ENCODE data around the gene CASP14.
"Not testable (repeated sequence)": the region's sequence is repeated elsewhere in the genome, so short reads cannot be mapped to it uniquely, and the experiment has no call there.

Gene CASP14, protein sequence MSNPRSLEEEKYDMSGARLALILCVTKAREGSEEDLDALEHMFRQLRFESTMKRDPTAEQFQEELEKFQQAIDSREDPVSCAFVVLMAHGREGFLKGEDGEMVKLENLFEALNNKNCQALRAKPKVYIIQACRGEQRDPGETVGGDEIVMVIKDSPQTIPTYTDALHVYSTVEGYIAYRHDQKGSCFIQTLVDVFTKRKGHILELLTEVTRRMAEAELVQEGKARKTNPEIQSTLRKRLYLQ

DNA sequence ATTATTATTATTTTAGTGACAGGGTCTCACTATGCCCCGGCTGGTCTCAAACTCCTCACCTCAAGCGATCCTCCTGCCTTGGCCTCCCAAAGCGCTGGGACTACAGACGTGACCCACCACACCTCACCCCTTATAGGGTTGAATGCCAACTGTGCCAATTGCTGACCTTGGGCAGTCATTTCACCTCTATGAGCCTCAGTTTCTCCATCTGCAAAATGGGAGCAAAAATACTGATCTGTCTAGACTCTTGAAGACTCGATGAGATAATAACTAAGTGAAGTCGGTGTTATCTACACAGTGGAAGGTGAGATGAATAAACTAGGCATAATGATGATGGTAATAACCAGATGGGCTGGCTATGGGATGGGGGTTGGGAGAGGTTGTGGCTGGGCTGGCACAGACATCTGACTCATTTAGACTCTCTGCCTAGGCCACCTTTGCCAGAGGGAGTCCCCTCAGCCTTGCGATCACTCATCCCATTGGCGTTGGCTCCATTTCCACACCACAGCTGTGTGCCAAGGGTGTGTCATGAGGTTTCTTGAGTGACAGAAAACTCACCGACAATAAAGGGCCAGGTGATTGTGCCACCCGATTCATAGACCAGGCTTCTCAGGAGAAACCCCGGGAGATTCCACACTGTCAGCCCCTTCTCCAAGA lies at the start of gene CASP14:
Gene CASP14, plus strand, starts transcription at position 596 of the 657 bp plus-strand sequence. CDS start 2,772 bp downstream, outside the sequence.
- no peak for DNase-seq (ENCODE audit: extremely low read depth in 1 of 2, low read depth in 1 of 2)

DNA sequence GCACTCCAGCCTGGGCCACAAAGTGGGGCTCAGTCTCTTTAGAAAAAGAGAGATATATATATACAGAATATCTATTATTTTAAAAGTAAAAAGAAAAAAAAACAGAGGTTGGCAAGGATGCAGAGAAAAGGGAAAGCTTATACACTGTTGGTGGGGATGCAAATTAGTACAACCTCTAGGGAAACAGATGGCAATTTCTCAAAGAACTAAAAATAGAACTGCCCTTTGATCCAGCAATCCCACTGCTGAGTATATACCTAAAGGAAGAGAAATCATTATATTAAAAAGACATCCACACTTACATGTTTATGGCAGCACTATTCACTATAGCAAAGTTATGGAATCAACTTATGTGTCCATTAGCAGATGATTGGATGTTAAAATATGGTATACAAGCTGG lies 41.0 kb upstream of the CASP14 start:
- DNase-seq (ENCODE audit: extremely low read depth in 1 of 2, low read depth in 1 of 2), result no peak

DNA sequence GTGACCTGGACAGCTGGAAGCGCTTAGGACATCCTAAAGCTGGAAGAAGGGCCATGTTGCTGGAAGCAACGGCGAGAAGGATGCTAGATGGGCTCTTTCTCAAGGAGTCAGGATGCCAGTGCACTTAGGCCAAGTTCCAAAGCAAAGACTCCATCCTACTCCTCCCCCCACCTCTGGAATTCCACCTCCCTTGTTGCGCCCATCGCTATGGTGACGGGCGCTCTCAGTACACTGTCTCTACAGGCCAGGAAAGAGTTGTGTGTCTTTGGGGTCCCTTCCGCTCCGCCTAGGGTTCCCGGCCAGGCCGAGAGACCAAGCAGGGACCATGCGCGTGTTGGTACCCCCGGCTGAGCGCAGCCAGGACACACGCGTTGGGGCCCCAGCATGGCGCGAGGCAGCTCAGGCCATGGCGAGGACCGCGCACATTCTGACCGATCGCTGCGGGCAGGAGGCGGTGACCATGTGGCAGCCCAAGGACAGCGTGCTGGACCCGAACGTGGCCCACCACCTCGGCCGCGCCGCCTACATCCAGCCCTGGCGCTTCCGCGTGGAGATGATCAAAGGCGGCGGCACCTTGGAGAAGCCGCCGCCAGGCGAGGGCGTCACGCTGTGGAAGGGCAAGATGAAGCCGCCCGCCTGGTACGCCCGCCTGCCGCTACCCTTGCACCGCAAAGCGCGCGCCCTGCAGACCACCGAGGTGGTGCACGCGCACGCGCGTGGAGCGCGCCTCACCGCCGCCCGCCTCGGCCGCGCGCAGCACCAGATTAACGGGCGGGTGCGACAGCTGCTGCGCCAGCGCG lies 38.6 kb upstream of the CASP14 start:
- DNase-seq (ENCODE audit: extremely low read depth in 1 of 2, low read depth in 1 of 2), result no peak

DNA sequence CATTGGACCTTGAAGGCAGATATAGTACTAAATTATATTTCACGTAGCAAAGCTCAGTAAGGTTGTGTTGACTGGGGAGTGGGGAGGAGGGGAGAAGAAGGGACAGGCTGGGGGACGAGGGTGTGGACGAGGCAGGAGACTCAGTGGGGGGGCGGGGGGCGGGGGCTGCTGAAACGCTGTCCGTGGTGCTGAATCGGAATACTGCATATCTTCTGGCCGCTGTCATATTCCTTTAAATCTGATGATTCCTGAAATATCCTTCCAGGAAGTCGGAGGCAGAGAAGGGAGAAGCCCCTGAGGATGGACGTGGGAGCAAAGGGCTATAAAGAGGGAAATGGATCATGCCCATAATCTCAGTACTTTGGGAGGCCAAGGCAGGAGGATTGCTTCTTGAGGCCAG lies 34.7 kb upstream of the CASP14 start:
- no peak for DNase-seq (ENCODE audit: extremely low read depth in 1 of 2, low read depth in 1 of 2)

DNA sequence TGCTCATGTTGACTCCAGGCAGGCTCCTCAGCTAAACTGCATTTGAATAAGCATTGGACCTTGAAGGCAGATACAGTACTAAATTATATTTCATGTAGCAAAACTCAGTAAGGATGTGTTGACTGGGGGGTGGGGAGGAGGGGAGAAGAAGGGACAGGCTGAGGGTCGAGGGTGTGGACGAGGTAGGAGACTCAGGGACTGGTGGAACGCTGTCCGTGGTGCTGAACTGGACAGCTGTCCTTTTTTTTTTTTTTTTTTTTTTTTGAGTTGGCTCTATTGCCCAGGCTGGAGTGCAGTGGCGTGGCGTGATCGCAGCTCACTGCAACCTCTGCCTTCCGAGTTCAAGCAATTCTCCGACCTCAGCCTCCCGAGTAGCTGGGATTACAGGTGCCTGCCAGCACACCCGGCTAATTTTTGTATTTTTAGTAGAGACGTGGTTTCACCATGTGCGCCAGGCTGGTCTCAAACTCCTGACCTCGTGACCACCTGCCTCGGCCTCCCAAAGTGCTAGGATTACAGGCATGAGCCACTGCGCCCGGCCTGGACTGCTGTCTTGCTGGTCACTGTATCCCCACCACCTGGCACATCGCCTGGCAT lies 33.2 kb upstream of the CASP14 start:
- no peak for DNase-seq (ENCODE audit: extremely low read depth in 1 of 2, low read depth in 1 of 2)

DNA sequence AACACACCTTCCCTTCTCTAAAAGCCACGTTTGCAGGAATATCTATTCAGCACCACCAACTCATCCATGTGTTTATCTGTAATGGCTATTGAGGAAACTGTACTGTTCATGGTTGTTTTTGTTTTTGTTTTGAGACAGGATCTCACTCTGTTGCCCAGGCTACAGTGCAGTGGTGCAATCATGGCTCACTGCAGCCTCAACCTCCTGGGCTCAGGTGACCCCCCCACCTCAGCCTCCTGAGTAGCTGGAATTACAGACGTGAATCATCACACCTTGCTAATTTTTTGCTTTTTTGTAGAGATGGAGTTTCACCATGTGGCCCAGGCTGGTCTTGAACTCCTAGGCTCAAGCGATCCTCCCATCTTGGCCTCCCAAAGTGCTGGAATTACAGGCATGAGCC lies 30.4 kb upstream of the CASP14 start:
- not testable (repeated sequence) for DNase-seq (ENCODE audit: extremely low read depth in 1 of 2, low read depth in 1 of 2)

DNA sequence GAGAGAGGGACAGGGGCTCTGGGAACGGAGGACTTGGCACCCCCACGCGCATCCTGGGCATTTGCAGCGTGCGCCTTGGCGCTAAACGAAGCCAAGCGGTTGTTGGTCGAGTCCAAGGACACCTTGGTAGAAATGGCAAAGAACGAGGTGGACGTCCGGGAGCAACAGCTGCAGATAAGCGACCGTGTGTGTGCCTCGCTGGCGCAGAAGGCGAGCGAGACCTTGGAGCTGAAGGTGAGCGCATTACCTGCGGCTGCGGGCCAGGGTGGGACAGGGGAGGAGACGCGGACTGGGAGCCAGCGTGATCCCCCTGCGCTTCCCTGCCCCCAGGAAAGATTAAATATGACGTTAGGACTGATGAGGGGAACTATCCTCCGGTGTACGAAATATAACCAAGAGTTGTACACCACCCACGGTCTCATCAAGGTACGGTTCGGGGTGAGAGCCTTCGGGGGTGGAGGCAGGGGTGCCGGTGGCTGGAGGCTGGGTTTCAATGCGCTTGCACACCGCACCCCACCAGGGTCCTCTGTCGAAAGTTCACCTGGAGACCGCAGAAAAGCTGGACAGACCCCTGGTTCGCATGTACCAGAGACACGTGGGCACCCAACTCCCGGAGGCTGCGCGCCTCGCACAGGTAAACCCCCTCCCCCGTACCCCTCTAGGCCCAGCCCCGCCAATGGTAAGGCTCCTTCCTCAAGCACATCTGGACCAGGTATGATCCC lies 27.8 kb upstream of the CASP14 start:
- DNase-seq (ENCODE audit: extremely low read depth in 1 of 2, low read depth in 1 of 2), result no peak

DNA sequence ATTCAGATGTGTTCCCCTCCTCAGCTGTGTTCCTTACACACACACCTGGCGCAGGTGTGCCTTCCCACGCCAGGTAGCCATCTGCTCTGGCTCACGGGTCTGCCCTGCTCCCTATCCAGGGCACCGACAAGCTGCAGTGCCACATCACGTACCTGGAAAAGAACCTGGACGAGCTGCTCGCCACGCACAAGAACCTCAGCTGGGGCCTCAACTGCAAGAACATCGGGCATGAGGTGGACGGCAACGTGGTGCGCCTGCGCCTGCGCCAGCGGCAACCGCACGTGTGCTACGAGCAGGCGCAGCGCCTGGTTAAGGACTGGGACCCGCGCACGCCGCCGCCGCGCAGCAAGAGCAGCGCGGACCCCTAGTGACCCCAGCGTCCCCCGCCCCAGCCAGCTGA lies 26.5 kb upstream of the CASP14 start:
- DNase-seq (ENCODE audit: extremely low read depth in 1 of 2, low read depth in 1 of 2), result no peak

DNA sequence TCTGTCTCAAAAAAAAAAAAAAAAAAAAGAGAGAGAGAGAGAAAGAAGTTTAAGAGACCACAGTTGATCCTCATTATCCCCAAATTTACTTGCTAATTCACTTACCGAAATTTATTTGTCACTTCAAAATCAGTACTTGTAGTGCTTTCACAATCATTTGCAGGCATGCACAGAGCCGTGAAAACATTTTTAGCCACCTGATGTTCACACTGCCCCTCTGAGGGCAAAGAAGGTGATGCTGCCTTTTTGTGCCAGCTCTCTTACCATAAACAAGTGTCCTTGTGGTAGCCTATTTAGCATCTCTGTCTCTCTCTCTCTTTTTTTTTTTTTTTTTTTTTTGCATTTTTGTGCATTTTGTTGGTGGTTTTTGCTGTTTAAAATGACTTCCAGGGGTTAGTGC lies 24.1 kb upstream of the CASP14 start:
- DNase-seq (ENCODE audit: extremely low read depth in 1 of 2, low read depth in 1 of 2), result no peak

DNA sequence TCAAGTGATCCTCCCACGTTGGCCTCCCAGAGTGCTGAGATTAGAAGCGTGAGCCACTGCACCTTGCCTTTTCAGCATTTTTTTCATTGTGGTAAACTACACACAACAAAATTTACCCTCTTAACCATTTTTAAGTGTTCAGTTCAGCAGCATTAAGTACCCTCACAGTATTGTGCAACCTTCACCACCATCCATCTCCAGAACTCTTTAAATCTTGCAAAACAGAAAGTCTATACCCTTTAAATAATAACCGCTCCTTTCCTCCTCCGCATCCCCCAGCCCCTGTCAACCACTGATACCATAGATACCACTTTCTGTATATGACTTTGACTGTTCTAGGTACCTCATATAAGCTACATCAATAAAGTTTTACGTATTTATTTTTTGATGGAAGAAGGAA lies 20.8 kb upstream of the CASP14 start:
- no peak for DNase-seq (ENCODE audit: extremely low read depth in 1 of 2, low read depth in 1 of 2)

DNA sequence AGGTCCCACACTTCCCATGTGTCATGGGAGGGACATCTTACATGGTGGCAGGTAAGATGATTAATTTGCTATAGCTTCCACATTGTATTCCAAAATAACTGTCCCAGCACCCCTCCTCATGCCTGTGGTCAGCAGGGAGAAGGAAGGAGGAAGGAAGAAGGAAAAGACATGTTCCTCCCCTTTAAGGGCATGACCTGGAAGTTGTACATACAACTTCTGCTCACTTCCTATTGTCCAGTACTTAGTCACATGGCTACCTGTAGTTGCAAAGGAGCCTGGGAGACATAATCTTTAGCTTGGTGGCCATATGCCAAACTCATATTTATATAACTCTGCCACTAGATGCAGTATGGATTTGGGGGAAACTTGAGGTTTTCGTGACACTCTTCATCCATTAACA lies 17.6 kb upstream of the CASP14 start:
- no peak for DNase-seq (ENCODE audit: extremely low read depth in 1 of 2, low read depth in 1 of 2)

DNA sequence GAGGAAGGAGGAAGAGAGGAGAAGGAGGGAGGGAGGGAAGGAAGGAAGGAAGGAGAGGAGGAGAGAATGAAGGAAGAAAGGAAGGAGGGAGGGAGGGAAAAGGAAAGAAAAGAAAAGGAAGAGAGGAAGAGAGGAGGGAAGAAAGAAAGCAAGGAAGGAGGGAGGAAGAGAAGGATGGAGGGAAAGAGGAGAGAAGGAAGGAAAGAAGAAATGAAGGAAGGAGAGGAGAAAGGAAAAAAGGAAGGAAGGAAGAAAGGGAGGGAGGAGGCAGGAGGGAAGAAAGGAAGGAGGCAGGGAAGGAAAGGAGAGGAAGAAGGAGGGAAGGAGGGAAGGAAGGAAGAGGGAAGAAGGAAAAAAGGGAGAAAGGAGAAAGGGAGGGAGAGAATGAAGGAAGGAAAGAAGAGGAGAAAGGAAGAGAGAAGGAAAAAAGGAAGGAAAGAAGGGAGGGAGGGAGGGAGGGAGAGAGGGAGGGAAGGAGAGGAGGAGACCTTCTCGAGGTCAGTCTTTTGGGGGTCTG lies 13.4 kb upstream of the CASP14 start:
- DNase-seq (ENCODE audit: extremely low read depth in 1 of 2, low read depth in 1 of 2), result no peak

DNA sequence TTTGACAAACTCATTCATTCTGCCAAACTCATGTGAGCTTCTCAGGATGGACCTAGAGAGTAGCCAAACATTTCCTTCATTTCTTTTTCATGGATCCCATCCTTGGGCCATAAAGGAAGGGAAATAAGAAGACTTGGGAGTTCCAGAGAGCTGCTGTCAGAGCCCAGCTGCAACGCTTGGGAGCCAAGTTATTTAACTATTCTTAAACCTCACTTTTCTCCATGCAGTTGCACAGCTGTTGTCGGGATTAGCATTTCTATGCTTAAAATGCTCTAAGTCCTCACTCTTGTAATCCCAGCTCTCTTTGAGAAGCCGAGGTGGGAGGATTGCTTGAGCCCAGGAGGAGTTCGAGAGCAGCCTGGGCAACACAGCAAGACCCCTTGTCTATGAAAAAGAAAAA lies 11.7 kb upstream of the CASP14 start:
- DNase-seq (ENCODE audit: extremely low read depth in 1 of 2, low read depth in 1 of 2), result no peak

DNA sequence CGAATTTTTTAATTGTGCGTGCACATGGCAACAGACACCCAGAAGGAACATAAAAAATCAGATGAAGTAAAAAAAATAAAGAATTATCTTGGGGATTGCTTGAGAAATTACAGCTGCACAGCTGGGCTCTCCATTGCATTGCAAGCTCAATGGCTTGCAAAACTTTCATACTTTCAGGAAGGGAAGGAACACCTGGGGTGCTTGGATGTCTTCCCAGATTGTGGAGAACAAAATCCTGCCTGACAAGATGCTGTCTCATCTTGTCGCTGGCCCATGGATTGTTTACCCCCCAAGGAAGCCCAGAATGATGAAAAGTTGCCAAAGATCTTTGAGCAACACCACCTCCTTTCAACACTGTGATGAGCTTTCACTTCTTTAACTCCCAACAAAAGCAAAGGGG lies 11.0 kb upstream of the CASP14 start:
- no peak for DNase-seq (ENCODE audit: extremely low read depth in 1 of 2, low read depth in 1 of 2)

DNA sequence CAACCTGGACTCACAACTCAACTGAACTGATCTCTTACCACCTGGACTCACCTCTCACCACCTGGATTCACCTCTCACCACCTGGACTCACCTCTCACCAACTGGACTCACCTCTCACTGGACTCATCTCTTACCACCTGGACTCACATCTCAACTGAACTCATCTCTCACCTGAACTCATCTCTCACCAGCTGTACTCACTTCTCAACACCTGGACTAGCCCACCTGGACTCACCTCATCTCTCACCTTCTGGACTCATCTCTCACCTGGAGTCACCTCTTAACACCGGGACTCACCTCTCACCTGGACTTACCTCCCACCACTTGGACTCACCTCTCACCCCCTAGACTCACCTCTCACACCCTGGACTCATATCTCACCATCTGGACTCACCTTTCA lies 7.3 kb upstream of the CASP14 start:
- no peak for DNase-seq (ENCODE audit: extremely low read depth in 1 of 2, low read depth in 1 of 2)

DNA sequence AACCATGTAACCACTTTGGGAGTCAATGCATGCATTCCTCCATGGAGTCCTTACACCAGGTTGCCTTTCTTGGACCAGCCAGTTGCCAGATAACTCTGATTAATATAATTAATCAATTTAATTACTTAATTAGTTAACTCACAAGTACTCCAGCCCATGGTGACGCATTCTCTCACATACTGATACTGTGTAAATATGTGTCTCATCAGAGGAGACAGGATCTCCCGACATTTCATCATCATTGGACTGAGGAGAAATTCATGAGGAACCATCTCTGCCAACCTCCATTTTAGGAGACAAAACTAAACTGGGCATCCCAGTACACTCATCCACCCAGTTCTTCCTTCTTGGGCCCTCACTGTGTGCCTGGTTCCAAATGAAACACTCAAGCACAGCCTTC lies 6.5 kb upstream of the CASP14 start:
- no peak for DNase-seq (ENCODE audit: extremely low read depth in 1 of 2, low read depth in 1 of 2)

DNA sequence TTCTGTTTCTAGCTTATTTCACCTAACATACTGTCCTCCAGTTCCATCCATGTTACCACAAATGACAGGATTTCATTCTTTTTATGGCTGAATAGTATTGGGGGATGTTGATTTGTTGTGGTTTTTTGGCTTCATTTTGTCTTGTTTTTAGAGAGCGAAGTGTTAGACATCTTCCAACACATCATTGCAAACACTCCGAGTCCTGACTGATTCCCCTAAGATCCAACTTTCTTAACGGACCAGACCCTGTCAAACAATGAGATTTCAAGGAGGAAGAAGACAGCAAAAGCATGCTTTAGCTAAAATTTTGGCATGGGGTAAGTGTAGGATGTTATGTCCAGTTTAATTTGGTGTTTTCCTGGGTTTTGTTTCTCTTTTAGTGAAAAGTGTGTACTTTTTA lies 3.8 kb upstream of the CASP14 start:
- DNase-seq (ENCODE audit: extremely low read depth in 1 of 2, low read depth in 1 of 2), result no peak

DNA sequence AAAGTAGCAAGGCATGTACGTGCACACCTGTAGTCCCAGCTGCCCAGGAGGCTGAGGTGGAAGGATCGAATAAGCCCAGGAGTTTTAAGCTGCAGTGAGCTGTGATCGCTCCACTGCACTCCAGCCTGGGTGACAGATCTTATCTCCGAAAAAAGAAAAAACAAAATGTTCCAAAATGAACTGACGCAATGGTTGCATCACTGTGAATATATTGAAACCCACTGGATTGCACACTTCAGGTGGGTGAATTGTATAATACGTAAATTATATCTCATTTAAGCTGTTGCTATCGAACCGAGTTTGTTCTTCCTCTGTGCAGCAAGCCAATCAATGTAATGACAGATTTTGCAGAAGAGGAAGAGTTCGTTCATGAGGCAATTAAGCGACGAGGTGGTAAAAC lies 1.6 kb upstream of the CASP14 start:
- no peak for DNase-seq (ENCODE audit: extremely low read depth in 1 of 2, low read depth in 1 of 2)

DNA sequence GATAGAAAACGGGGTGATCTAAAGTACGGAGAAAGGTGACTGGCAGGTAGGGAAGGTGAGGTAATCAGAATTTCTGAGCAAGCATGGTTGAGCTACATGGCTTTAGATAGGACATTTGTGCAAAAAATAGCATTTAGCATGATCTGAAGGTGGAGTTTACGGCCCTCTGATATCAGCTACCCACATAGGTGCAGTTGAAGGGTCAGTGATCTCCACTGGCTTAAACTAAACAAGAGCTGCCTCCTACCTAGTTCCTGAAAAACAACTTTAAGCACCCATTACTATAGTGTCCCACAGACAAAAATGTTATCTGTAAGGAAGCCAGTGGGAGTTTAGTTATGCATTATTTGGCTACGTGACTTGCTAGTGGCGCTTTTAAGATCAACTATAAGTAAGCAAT lies 1.2 kb upstream of the CASP14 start:
- DNase-seq (ENCODE audit: extremely low read depth in 1 of 2, low read depth in 1 of 2), result no peak

DNA sequence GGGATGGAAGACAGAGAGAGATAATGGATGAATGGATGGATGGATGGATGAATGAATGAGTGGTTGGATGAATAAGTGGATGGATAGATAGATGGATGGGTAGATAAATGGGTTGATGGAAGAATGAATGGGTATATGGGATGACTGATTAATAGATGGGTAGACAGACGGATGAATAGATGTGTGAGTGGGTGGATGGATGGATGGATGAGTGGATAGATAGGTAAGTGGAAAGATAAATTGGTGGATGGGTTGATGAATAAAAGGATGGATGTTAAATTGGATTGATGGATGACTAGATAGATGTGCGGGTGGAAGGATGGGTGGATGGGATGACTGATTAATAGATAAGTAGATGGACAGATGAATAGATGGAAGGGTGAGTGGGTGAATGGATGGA lies 1.4 kb downstream of the CASP14 start:
- no peak for DNase-seq (ENCODE audit: extremely low read depth in 1 of 2, low read depth in 1 of 2)

DNA sequence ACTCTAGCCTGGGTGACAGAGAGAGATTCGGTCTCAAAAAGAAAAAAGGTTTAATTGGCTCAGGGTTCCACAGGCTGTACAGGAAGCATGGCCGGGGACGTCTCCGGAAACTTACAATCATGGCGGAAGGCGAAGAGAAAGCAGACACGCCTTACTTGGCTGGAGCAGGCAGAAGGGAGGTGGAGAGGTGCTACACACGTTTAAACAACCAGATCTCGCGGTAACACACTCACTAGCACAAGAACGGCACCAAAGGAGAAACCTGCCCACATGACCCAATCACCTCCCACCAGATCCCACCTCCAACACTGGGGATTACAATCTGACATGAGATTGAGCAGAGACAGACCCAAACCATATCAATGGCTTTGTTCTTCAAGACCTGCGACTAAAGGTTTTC lies 12.8 kb downstream of the CASP14 start:
- no peak for DNase-seq (ENCODE audit: extremely low read depth in 1 of 2, low read depth in 1 of 2)

Measured in stimulated activated CD8-positive, alpha-beta memory T cell treated with anti-CD3 and anti-CD28 coated beads, Interleukin-7, amount 100 ng/mL, for 48 hours (primary cell).